Natural killer cell (primary cell): ENCODE measurements around the gene PIK3R4. TPM values are rescaled to one million over a fixed set of nuclear protein-coding genes. Genes with fewer than 3 reads are reported as not detected.

ENCODE experiments used
- ATAC-seq, 3 donors: fragments of 150-1000 bp in 2 of 3; fragments of 200-7000 bp in 1 of 3; cut with Tn5 transposase; 1 replicate in 1 of 3; 2 replicates in 2 of 3; pipeline ENCODE4 v1.10.0; 2021; ENCODE audit warnings: mild to moderate bottlenecking in 2 of 3, moderate library complexity in 2 of 3
- DNase-seq, 2 donors: peaks; one replicate each; pipeline versions ENCODE4 v3.0.0 to v3.0.0-alpha.2; 2013 to 2021; ENCODE audit warnings: mixed read lengths in 1 of 2
- H3K27ac ChIP-seq: one replicate; pipeline ENCODE4 v1.5.1; 2013; ENCODE audit warnings: mild to moderate bottlenecking, low read length
- H3K27me3 ChIP-seq: one replicate; pipeline ENCODE4 v1.6.1; 2013; ENCODE audit warnings: low read length; ENCODE audit not compliant: control insufficient read depth, insufficient read depth
- H3K36me3 ChIP-seq: one replicate; pipeline ENCODE4 v1.6.1; 2013; ENCODE audit warnings: low read length; ENCODE audit not compliant: control insufficient read depth, insufficient read depth
- H3K4me1 ChIP-seq: one replicate; pipeline ENCODE4 v1.6.1; 2013; ENCODE audit warnings: low read length; ENCODE audit not compliant: control insufficient read depth, insufficient read depth
- H3K4me3 ChIP-seq: one replicate; pipeline ENCODE4 v1.5.1; 2013; ENCODE audit warnings: low read length
- H3K9me3 ChIP-seq: one replicate; pipeline ENCODE4 v1.6.1; 2013; ENCODE audit warnings: low read length; ENCODE audit not compliant: control insufficient read depth, insufficient read depth
- H3K27ac Mint-ChIP-seq, 2 donors: one replicate each; pipeline ENCODE4 v1.8.0; 2022; ENCODE audit warnings: mild to moderate bottlenecking in 2 of 2, mixed read lengths in 2 of 2, moderate library complexity in 1 of 2
- H3K27me3 Mint-ChIP-seq, 2 donors: one replicate each; pipeline ENCODE4 v1.8.0; 2022; ENCODE audit warnings: low read depth in 2 of 2, mixed read lengths in 2 of 2
- H3K36me3 Mint-ChIP-seq: one replicate; pipeline ENCODE4 v1.8.0; 2022; ENCODE audit warnings: mixed read lengths
- H3K4me1 Mint-ChIP-seq, 2 donors: one replicate each; pipeline ENCODE4 v1.8.0; 2022; ENCODE audit warnings: mixed read lengths in 2 of 2
- H3K4me3 Mint-ChIP-seq: one replicate; pipeline ENCODE4 v1.8.0; 2022; ENCODE audit warnings: mild to moderate bottlenecking, moderate library complexity, mixed read lengths
- H3K9me3 Mint-ChIP-seq, 2 donors: one replicate each; pipeline ENCODE4 v1.8.0; 2022; ENCODE audit warnings: mixed read lengths in 2 of 2
- WGBS: methylation state at CpG from one replicate; pipeline ENCODE4 v1.1.7; 2013; ENCODE audit warnings: missing lambda C conversion rate; ENCODE audit not compliant: insufficient coverage; 5-methylcytosine and 5-hydroxymethylcytosine counted together
- intact Hi-C: fragments of 100-400 bp; cut with micrococcal nuclease; formaldehyde crosslinking; loops from one replicate; pipeline ENCODE4 v1.14.2; 2022
- total RNA-seq, 4 donors: library from RNA; stranded (reverse); fragments of 120-200 nt in 1 of 4; gene quantifications; one replicate each; pipeline versions ENCODE4 v1.2.3 to v1.2.4, GENCODE V29; 2013 to 2022
- TF ChIP-seq, protein P1 (sequence below): fragments of 200-600 bp; IDR thresholded peaks from one replicate; pipeline ENCODE4 v1.8.0; 2022; ENCODE audit warnings: antibody characterized with exemption

The PIK3R4 gene
- total RNA-seq, 3 donors from 2014 or later (not counting 1 experiment from before 2014, with no cell fraction given) = 14.3 to 20.8 (median 17.0) TPM

DNA sequence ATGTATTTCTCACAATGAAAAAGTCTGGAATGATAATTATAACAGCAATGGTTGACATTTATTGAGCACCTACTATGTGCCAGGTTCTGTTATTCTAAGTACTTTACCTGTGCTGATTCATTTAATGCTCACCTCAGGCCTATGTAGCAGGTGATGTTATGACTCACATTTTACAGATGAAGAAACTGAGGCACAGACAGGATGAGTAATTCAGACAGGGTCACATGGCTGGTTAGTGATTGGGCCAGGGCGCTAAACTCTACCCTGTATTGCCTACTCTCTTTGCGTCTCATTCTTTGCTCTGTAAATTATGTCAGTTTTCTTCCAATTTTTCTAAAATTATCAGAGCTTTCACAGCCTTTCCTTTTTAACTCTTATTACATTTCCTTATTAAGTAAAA, 98.3 kb downstream of the PIK3R4 start:
- no peak overlapping the region for H3K27ac Mint-ChIP-seq
- Histone ChIP-seq H3K4me3 (no peak overlapping the region), H3K27ac (no peak overlapping the region), H3K36me3 (no peaks in the 10 kb centered on the region), H3K27me3 (no peaks in the 10 kb centered on the region), H3K4me1 (no peaks in the 10 kb centered on the region), H3K9me3 (no peaks in the 10 kb centered on the region)
- no peaks in the 10 kb centered on the region for H3K9me3 Mint-ChIP-seq
- ATAC-seq (no peak), DNase-seq (no peak)
- TF ChIP-seq, protein P1, sequence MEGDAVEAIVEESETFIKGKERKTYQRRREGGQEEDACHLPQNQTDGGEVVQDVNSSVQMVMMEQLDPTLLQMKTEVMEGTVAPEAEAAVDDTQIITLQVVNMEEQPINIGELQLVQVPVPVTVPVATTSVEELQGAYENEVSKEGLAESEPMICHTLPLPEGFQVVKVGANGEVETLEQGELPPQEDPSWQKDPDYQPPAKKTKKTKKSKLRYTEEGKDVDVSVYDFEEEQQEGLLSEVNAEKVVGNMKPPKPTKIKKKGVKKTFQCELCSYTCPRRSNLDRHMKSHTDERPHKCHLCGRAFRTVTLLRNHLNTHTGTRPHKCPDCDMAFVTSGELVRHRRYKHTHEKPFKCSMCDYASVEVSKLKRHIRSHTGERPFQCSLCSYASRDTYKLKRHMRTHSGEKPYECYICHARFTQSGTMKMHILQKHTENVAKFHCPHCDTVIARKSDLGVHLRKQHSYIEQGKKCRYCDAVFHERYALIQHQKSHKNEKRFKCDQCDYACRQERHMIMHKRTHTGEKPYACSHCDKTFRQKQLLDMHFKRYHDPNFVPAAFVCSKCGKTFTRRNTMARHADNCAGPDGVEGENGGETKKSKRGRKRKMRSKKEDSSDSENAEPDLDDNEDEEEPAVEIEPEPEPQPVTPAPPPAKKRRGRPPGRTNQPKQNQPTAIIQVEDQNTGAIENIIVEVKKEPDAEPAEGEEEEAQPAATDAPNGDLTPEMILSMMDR = no peak
- H3K27me3 Mint-ChIP-seq = peaks cover 2 to 7% of the 10 kb centered on the region in 2 donors
- H3K4me3 Mint-ChIP-seq = no peak overlapping the region
- intact Hi-C loops = no loop called here
- H3K36me3 Mint-ChIP-seq = no peaks in the 10 kb centered on the region
- 97% methylated on average over 2 of the region's 2 CpGs for WGBS
- no peaks in the 10 kb centered on the region for H3K4me1 Mint-ChIP-seq

DNA sequence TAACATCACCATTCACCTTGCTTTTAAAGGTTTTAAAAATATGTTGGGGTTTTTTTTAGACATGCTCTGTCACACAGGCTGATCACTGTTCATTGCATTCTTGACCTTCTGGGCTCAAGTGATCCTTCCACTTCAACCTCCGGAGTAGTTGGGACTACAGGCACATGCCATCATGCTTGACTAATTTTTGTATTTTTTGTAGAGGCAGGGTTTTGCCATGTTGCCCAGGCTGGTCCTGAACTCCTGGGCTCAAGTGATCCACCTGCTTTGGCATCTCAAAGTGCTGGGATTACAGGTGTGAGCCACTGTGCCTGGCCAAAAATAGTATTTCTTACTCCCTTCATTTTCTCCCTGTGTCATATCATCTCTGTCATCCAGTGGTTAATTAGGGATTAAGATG, 101.4 kb downstream of the PIK3R4 start:
- intact Hi-C loops = no loop called here
- Histone ChIP-seq H3K27me3 (peaks cover 2% of the 10 kb centered on the region), H3K9me3 (no peaks in the 10 kb centered on the region), H3K27ac (no peak overlapping the region), H3K4me3 (no peak overlapping the region), H3K36me3 (no peaks in the 10 kb centered on the region), H3K4me1 (no peaks in the 10 kb centered on the region)
- H3K27me3 Mint-ChIP-seq = peaks cover 5 to 12% of the 10 kb centered on the region in 2 donors
- no peaks in the 10 kb centered on the region for H3K36me3 Mint-ChIP-seq
- WGBS = 100% methylated on average over 1 of the region's 1 CpG
- no peaks in the 10 kb centered on the region for H3K9me3 Mint-ChIP-seq
- DNase-seq (no peak), ATAC-seq (no peak)
- TF ChIP-seq, protein P1 = no peak
- no peak overlapping the region for H3K27ac Mint-ChIP-seq
- no peak overlapping the region for H3K4me3 Mint-ChIP-seq
- H3K4me1 Mint-ChIP-seq = no peaks in the 10 kb centered on the region

DNA sequence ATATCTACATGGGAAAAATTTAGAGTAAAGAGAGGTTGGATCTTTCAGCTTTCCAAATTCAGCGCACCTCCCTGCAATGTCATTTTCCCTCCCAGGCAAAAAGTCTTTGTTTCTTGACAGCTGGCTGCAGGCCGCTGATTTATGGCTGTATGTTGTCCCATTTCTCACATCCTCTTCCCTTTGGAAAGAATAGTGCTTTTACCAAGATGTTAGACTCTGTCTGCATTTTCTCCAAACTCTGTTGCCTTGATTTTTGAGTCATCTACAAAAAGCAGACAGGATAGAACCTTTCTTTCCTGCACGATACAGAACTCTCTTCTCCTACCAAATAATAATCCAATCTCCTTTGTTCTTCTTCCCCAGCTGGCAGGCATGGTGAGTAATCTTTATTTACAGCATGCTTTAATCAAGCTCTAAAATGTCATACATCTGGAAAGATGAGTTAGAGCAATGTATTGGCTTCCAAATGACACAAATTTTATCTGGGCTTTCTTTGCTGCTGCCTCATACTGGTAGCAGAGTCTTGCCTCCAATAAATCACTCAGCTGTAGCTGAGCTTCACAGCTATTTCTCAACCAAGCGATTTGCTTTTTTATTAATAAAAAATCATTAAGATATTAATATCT, 101.9 kb downstream of the PIK3R4 start:
- Mint-ChIP-seq H3K27me3 (peaks cover 5 to 12% of the 10 kb centered on the region in 2 donors), H3K4me1 (no peaks in the 10 kb centered on the region), H3K27ac (no peak overlapping the region), H3K36me3 (no peaks in the 10 kb centered on the region), H3K9me3 (no peaks in the 10 kb centered on the region), H3K4me3 (no peak overlapping the region)
- Histone ChIP-seq H3K27me3 (peaks cover 2% of the 10 kb centered on the region), H3K36me3 (no peaks in the 10 kb centered on the region), H3K27ac (no peak overlapping the region), H3K4me1 (no peaks in the 10 kb centered on the region), H3K4me3 (no peak overlapping the region), H3K9me3 (no peaks in the 10 kb centered on the region)
- ATAC-seq (no peak), DNase-seq (no peak)
- WGBS = 81% methylated on average over 3 of the region's 4 CpGs
- TF ChIP-seq, protein P1 = no peak
- intact Hi-C loops = no loop called here

DNA sequence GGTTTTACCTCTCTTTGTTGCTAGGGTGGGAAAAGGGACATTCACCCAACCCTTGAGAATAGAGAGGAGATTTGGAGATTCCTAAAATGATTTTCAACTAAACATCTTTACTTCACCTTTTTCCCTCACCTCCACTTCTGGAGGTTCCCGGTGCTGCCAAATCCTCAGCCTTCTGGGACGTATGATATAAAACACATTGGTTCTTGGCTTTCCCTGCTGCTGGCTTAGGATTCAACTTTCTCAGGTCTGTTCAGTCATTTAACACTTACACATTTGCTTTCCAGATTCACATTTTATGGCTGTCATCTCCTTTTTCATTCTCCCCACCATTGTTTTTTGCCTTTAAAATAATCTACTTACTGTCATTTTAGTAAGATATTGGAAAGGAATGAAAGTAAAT, 106.6 kb downstream of the PIK3R4 start:
- intact Hi-C loops = no loop called here
- H3K27ac Mint-ChIP-seq = no peak overlapping the region
- no peaks in the 10 kb centered on the region for H3K4me1 Mint-ChIP-seq
- Histone ChIP-seq H3K4me3 (no peak overlapping the region), H3K4me1 (no peaks in the 10 kb centered on the region), H3K27me3 (peaks cover 2% of the 10 kb centered on the region), H3K27ac (no peak overlapping the region), H3K36me3 (no peaks in the 10 kb centered on the region), H3K9me3 (no peaks in the 10 kb centered on the region)
- TF ChIP-seq, protein P1 = no peak
- peaks cover 9 to 12% of the 10 kb centered on the region in 2 donors for H3K27me3 Mint-ChIP-seq
- no peaks in the 10 kb centered on the region for H3K36me3 Mint-ChIP-seq
- WGBS = 97% methylated on average over 2 of the region's 2 CpGs
- no peak for ATAC-seq
- H3K4me3 Mint-ChIP-seq = no peak overlapping the region
- H3K9me3 Mint-ChIP-seq = no peaks in the 10 kb centered on the region
- no peak for DNase-seq
